Pancreas (tissue), 10 donors: ENCODE data around the gene LY6G5B. TPM values are rescaled to one million over a fixed set of nuclear protein-coding genes. Genes with fewer than 3 reads are reported as not detected.

Source experiments
- ATAC-seq, 4 donors: fragments of 200-7000 bp; cut with Tn5 transposase; one replicate each; pipeline versions ENCODE4 v1.8.0 to v1.9.1; 2020; ENCODE audit warnings: mild to moderate bottlenecking in 4 of 4, moderate library complexity in 4 of 4
- DNase-seq, 6 donors: peaks; one replicate each; pipeline ENCODE4 v3.0.0-alpha.2; 2020
- FAIRE-seq: peaks from 2 replicates; lab custom pipeline; 2012; peaks lifted over from hg19 to GRCh38; lab: Jason Lieb, UNC
- H3K27ac ChIP-seq, 4 donors: fragments of 200-600 bp; sonication (generic); 1 replicate in 3 of 4; 2 replicates in 1 of 4; pipeline versions ENCODE4 v1.5.0 to v1.8.0; 2020
- H3K27me3 ChIP-seq, 4 donors: fragments of 200-600 bp; one replicate each; pipeline ENCODE4 v1.8.0; 2021
- H3K36me3 ChIP-seq, 3 donors: fragments of 200-600 bp; sonication (generic) in 1 of 3; one replicate each; pipeline versions ENCODE4 v1.5.0 to v1.8.0; 2020 to 2021
- H3K4me1 ChIP-seq, 3 donors: fragments of 200-600 bp; one replicate each; pipeline ENCODE4 v1.8.0; 2021
- H3K4me3 ChIP-seq, 4 donors: fragments of 200-600 bp; sonication (generic) in 2 of 4; one replicate each; pipeline versions ENCODE4 v1.5.0 to v1.8.0; 2020 to 2021
- H3K9me3 ChIP-seq, 4 donors: fragments of 200-600 bp; one replicate each; pipeline ENCODE4 v1.8.0; 2021
- CTCF ChIP-seq, 4 donors: fragments of 200-600 bp; sonication (generic) in 3 of 4; IDR thresholded peaks; one replicate each; pipeline versions ENCODE4 v1.5.0 to v1.8.0; 2021; ENCODE audit warnings: antibody characterized with exemption in 4 of 4
- WGBS, 2 donors: extraction: QIAGEN DNeasy Blood & Tissue Kit; methylation state at CpG; one replicate each; pipeline ENCODE4 v1.1.7; 2013; 5-methylcytosine and 5-hydroxymethylcytosine counted together
- intact Hi-C, 3 donors: fragments of 100-400 bp; cut with DNase I; formaldehyde crosslinking; loops; one replicate each; pipeline versions ENCODE4 v1.11.1 to v1.14.2; 2022
- polyA plus RNA-seq, 2 donors: library from polyadenylated mRNA; stranded (reverse); fragments of 200-250 nt; gene quantifications; one replicate each; pipeline ENCODE4 v1.2.3, GENCODE V29; 2013
- total RNA-seq, 6 donors: library from RNA; stranded (reverse); fragmentation: NEBNext Ultra II Directional in 4 of 6; extraction: Animal tissue kit (Norgen Biotek cat#: 25700) in 4 of 6; gene quantifications; one replicate each; pipeline versions ENCODE4 v1.2.1 to v1.2.4, GENCODE V29; 2021 to 2023
- donor health status: healthy with polysubstance abuse.
- donor health status: DM: no; HTN: no; CAD: no; lungs with moderate emphysema.
- donor health status: DM: no; HTN: no; CAD: no.
- donor health status: control.
- donor health status: control.
- donor health status: Bipolar disorder and iron deficiency.
- donor health status: DM: yes; HTN: yes; CAD: no.
- donor health status: DM: no; HTN: no; CAD: no.
- donor health status: DM: no; HTN: no; CAD: no.
- donor health status: DM: yes; HTN: yes; CAD: no.

The LY6G5B gene
- total and polyA plus RNA-seq, 8 donors, result 3.0 to 11.4 (median 4.8) TPM

GRCh38 chr6:31665501-31666336, 4.1 kb upstream of the LY6G5B start, which contains the start of gene CSNK2B:
Gene CSNK2B (plus strand): TSS chr6:31666080. CDS start chr6:31666832, 752 bp downstream.
- ATAC-seq (peak; percentile 90 to 94 (median 91)), FAIRE-seq (no peak), DNase-seq (peak; percentile 93 to 99 (median 97))
- intact Hi-C loops, result no loop called here
- Histone ChIP-seq H3K9me3 (no peaks in the 10 kb centered on the region), H3K36me3 (peaks cover 2 to 37% (median 15%) of the 10 kb centered on the region in 3 donors), H3K4me1 (peaks cover 11 to 24% (median 23%) of the 10 kb centered on the region in 3 donors), H3K27ac (peak within 1 kb of the TSS; percentile 71 to 90 (median 78)), H3K27me3 (no peaks in the 10 kb centered on the region), H3K4me3 (peak within 1 kb of the TSS; percentile 66 to 80 (median 74))
- no peak for TF ChIP-seq CTCF (IDR thresholded peaks at IDR 0.05)
- 0 to 1% methylated on average over 63 of the region's 63 CpGs for WGBS, 2 donors

GRCh38 chr6:31666337-31666965, 3.3 kb upstream of the LY6G5B start:
- FAIRE-seq, result no peak
- H3K36me3 ChIP-seq, result peaks cover 4 to 43% (median 21%) of the 10 kb centered on the region in 3 donors
- WGBS, 2 donors, result 3% methylated on average over 15 of the region's 15 CpGs

GRCh38 chr6:31676322-31676903, 6.6 kb downstream of the LY6G5B start:
- WGBS, 2 donors, result 77 to 89% methylated on average over 4 of the region's 4 CpGs
- Histone ChIP-seq H3K36me3 (peaks cover 4 to 8% (median 6%) of the 10 kb centered on the region in 3 donors), H3K4me1 (peaks cover 3 to 5% (median 3%) of the 10 kb centered on the region in 3 donors), H3K27ac (no peak overlapping the region), H3K27me3 (no peaks in the 10 kb centered on the region), H3K9me3 (no peaks in the 10 kb centered on the region), H3K4me3 (no peak overlapping the region)
- FAIRE-seq, result no peak
- no peak for ATAC-seq
- no peak for DNase-seq
- TF ChIP-seq CTCF (IDR thresholded peaks at IDR 0.05), result no peak
- intact Hi-C loops, result no loop called here

More at GRCh38 chr6:31666337-31666965, 3.3 kb upstream of the LY6G5B start:
- Histone ChIP-seq H3K27ac (peak overlapping the region; percentile 25 to 80 (median 68)), H3K27me3 (no peaks in the 10 kb centered on the region), H3K4me3 (peak overlapping the region; percentile 66 to 80 (median 74)), H3K9me3 (no peaks in the 10 kb centered on the region), H3K4me1 (peaks cover 11 to 24% (median 23%) of the 10 kb centered on the region in 3 donors)
- ATAC-seq (no peak), DNase-seq (no peak)
- intact Hi-C loops, result no loop called here
- TF ChIP-seq CTCF (IDR thresholded peaks at IDR 0.05), result no peak

- Histone ChIP-seq H3K36me3 (peaks cover 0 to 5% (median 3%) of the 10 kb centered on the region in 3 donors), H3K4me1 (peaks cover 3 to 8% (median 5%) of the 10 kb centered on the region in 3 donors), H3K9me3 (no peaks in the 10 kb centered on the region), H3K27me3 (no peaks in the 10 kb centered on the region), H3K27ac (no peak overlapping the region), H3K4me3 (no peak overlapping the region)
- FAIRE-seq (no peak), ATAC-seq (no peak), DNase-seq (no peak)
- intact Hi-C loops, result no loop called here
- WGBS, 2 donors, result 69 to 74% methylated on average over 6 of the region's 6 CpGs
- TF ChIP-seq CTCF (IDR thresholded peaks at IDR 0.05), result no peak
These were observed 7.1 kb downstream of the LY6G5B start for GRCh38 chr6:31676904-31677303.
